Prostate gland (tissue), 2 donors: ENCODE measurements around the gene BTBD3. TPM values are rescaled to one million over a fixed set of nuclear protein-coding genes. Genes with fewer than 3 reads are reported as not detected.

Source experiments
- DNase-seq: peaks from one replicate; pipeline ENCODE4 v3.0.0-alpha.2; 2019; ENCODE audit warnings: low spot score
- H3K27ac ChIP-seq, 2 donors: fragments of 200-600 bp; sonication (generic); 2 replicates each; pipeline ENCODE4 v1.5.1; 2017 to 2019
- H3K27me3 ChIP-seq: fragments of 200-600 bp; sonication (generic); replicated peaks from 2 replicates; pipeline ENCODE4 v1.5.1; 2019; ENCODE audit not compliant: insufficient read depth
- H3K36me3 ChIP-seq, 2 donors: fragments of 200-600 bp; sonication (generic); 1 replicate in 1 of 2; 2 replicates in 1 of 2; pipeline versions ENCODE4 v1.5.1 to v1.8.1; 2017 to 2019
- H3K4me1 ChIP-seq: fragments of 200-600 bp; sonication (generic); replicated peaks from 2 replicates; pipeline ENCODE4 v1.5.1; 2019
- H3K4me3 ChIP-seq, 2 donors: fragments of 200-600 bp; sonication (generic); 2 replicates each; pipeline ENCODE4 v1.5.1; 2017 to 2019
- H3K9me3 ChIP-seq: fragments of 200-600 bp; sonication (generic); 2 replicates; pipeline ENCODE4 v1.5.1; 2017
- POLR2A ChIP-seq: fragments of 450-650 bp; IDR thresholded peaks from one replicate; pipeline ENCODE4 v1.6.1; 2016; ENCODE audit warnings: antibody characterized with exemption, mild to moderate bottlenecking
- POLR2AphosphoS5 ChIP-seq: sonication (generic); formaldehyde crosslinking; IDR thresholded peaks from one replicate; pipeline ENCODE4 v1.6.1; 2017; ENCODE audit warnings: antibody characterized with exemption
- WGBS: methylation state at CpG from one replicate; pipeline ENCODE4 v1.1.5; 2018; 5-methylcytosine and 5-hydroxymethylcytosine counted together
- intact Hi-C: fragments of 100-400 bp; cut with DNase I; formaldehyde crosslinking; loops from one replicate; pipeline ENCODE4 v1.14.2; 2022
- total RNA-seq, 2 donors: library from RNA; depleted of rRNA; stranded (reverse); fragments of >200 nt; gene quantifications; one replicate each; pipeline ENCODE4 v1.1.0, GENCODE V29; 2016
- TF ChIP-seq, protein P1 (sequence below), 4 experiments: fragments of 200-600 bp in 2 of 4; fragments of 450-650 bp in 2 of 4; sonication (generic) in 2 of 4; IDR thresholded peaks; 1 replicate in 3 of 4; 2 replicates in 1 of 4; pipeline ENCODE4 v1.5.1; 2016 to 2019; ENCODE audit warnings: antibody characterized with exemption in 4 of 4, mild to moderate bottlenecking in 2 of 4, moderate library complexity in 2 of 4

Gene BTBD3
- total RNA-seq, 2 donors from 2014 or later, result 36.2 to 84.9 TPM

DNA sequence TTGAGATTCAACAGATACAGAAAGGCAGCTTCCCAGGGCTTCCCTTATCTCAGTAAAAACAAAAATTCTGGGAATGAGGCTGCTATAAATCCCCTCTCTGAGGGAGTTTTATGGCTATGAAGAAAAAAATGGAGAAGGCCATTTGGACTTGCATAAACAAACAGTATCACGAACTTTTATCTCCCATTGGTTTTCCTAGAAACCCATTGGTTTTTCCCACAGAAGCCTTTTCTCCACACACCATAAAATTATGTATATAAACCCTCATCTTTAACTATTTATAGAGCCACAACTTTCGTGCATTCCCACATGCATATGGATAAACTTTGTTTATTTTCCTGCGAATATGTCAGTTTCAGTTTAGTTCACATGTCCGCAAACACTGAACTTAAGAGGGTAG is 36.2 kb upstream of the BTBD3 start:
- Histone ChIP-seq H3K27ac (no peak overlapping the region), H3K36me3 (no peaks in the 10 kb centered on the region), H3K27me3 (no peaks in the 10 kb centered on the region), H3K4me1 (no peaks in the 10 kb centered on the region), H3K4me3 (no peak overlapping the region), H3K9me3 (no peaks in the 10 kb centered on the region)
- intact Hi-C loops, result no loop called here
- DNase-seq, result no peak
- 75% methylated on average over 4 of the region's 4 CpGs for WGBS
- no peak for TF ChIP-seq POLR2A
- no peak for TF ChIP-seq POLR2AphosphoS5

DNA sequence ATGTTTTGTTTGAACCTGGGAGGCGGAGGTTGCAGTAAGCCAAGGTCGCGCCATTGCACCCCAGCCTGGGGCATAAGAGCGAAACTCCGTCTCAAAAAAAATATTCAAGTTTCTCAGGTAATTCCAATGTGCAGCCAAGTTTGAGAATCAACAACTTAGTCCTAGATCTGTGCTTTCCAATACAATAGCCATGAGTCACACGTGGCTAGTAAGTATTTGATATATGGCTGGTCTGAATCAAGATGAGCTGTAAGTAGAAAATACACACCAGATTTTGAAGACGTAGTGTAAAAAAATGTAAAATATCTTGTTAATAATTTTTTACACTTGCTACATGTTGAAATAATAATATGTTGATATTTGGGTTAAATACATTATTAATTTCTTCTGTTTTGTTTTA is 35.0 kb upstream of the BTBD3 start:
- WGBS, result 88% methylated on average over 7 of the region's 7 CpGs
- Histone ChIP-seq H3K4me1 (no peaks in the 10 kb centered on the region), H3K36me3 (no peaks in the 10 kb centered on the region)

DNA sequence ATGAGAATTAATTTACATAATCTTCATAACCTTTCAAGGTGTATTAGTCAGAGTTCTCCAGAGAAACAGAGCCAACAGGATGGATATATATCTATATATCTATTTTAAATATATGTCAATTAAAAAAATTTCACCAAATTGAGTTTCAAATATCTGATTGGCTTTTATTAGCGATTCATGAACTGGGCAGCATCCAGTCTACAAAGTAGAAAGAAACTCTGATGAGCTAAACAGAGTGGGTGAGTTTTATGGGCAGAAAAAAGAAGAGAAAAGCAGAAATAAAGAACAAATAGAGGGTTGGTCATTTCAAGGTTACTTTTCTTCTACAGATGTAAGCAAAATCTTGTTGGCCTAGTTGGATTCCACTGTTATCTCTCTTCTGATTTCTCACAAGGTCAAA is 29.0 kb upstream of the BTBD3 start:
- Histone ChIP-seq H3K36me3 (no peaks in the 10 kb centered on the region), H3K4me1 (no peaks in the 10 kb centered on the region), H3K9me3 (no peaks in the 10 kb centered on the region), H3K27me3 (no peaks in the 10 kb centered on the region), H3K27ac (no peak overlapping the region), H3K4me3 (no peak overlapping the region)
- 35% methylated on average over 1 of the region's 1 CpG for WGBS
- DNase-seq, result no peak
- no peak for TF ChIP-seq POLR2AphosphoS5
- no peak for TF ChIP-seq POLR2A
- intact Hi-C loops, result no loop called here

More for the DNA sequence above, 35.0 kb upstream of the BTBD3 start:
- Histone ChIP-seq H3K27me3 (no peaks in the 10 kb centered on the region), H3K9me3 (no peaks in the 10 kb centered on the region), H3K27ac (no peak overlapping the region), H3K4me3 (no peak overlapping the region)
- TF ChIP-seq, protein P1, sequence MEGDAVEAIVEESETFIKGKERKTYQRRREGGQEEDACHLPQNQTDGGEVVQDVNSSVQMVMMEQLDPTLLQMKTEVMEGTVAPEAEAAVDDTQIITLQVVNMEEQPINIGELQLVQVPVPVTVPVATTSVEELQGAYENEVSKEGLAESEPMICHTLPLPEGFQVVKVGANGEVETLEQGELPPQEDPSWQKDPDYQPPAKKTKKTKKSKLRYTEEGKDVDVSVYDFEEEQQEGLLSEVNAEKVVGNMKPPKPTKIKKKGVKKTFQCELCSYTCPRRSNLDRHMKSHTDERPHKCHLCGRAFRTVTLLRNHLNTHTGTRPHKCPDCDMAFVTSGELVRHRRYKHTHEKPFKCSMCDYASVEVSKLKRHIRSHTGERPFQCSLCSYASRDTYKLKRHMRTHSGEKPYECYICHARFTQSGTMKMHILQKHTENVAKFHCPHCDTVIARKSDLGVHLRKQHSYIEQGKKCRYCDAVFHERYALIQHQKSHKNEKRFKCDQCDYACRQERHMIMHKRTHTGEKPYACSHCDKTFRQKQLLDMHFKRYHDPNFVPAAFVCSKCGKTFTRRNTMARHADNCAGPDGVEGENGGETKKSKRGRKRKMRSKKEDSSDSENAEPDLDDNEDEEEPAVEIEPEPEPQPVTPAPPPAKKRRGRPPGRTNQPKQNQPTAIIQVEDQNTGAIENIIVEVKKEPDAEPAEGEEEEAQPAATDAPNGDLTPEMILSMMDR (IDR thresholded peaks at IDR 0.05), result no peak
- TF ChIP-seq POLR2AphosphoS5, result no peak
- TF ChIP-seq POLR2A, result no peak
- intact Hi-C loops, result no loop called here
- no peak for DNase-seq

DNA sequence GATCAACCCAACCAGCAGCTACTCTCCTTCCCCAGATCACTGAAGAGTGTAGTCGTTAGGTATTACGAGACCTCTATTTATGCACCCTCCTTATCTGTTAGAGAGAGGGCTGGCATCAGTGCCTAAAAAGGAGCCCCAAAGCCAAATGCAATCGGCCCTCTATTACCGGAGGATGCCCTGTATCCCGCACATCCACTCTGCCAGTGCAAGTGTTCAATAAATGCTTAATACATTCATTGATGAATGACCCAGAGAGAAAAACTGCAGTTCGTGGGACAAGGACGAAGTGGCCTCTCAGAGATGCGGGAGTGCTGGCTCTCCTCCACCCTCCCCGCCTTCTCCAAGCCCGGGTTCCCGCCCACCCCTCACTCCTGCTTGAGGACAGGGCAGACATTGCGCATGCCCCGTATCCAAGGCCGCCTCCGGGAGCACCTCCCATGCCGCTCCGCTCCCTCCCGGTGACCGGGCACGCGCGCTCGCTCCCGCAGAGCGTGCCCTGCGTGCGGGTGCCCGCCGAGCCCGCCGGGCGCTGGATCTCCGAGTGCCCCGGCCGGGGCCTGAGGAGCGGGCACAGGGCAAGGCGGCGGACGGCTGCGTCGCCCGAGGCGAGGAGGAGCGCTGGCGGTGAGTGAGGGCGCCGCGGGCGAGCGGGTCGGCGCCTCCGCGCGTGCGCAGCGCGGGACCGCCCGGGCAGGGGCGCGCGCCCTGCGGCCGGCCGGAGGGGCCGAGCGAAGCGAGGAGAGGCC is 27.2 kb upstream of the BTBD3 start:
- intact Hi-C loops, result no loop called here
- H3K36me3 ChIP-seq, result no peaks in the 10 kb centered on the region
- peak; percentile 89 for DNase-seq
- TF ChIP-seq POLR2AphosphoS5 (peak; percentile 42), POLR2A (peak; percentile 84)
- TF ChIP-seq, protein P1 (IDR thresholded peaks at IDR 0.05), result peak in 2 of 4 experiments; percentile 27 to 34
- under 1% methylated on average over 38 of the region's 69 CpGs for WGBS
- H3K9me3 ChIP-seq, result no peaks in the 10 kb centered on the region
- H3K27me3 ChIP-seq, result no peaks in the 10 kb centered on the region
- H3K4me3 ChIP-seq, result peak overlapping the region; percentile 73 to 80
- H3K27ac ChIP-seq, result peak overlapping the region; percentile 86 to 93
- no peaks in the 10 kb centered on the region for H3K4me1 ChIP-seq

DNA sequence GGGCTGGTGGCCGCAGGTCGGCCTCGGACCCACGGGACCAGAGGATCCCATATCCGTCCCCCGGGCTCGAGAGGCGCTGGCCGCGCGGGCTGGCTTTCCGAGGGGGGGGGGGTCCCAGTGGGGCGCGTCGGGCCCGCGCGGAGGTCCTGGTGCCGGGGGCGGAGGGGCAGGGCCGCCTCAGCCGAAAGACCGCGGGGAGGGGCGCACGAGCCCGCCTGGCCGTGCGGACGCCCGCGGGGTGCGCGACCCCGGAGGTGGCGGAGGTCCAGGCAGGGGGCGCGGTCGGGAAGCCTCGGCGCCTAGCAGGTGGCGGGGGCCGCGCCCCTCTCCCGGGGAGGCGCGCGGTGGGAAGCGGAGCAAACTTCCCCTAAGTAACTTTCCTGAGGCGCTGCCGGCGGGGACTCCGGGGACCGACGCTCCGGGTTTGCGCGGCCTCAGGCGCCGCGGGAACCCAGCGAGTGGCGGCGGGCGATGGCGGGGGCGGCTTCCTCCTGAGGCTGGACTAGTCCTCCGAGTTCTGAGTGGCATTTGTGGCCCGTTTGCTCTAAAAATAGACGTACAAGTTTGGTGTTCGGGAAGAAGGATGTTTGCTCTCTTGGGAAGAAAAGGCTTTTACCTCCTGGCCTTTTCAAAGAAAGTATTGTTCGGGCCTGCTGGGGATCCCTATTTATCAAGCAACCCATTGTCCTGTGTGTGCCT is 26.5 kb upstream of the BTBD3 start:
- H3K4me1 ChIP-seq, result no peaks in the 10 kb centered on the region
- under 1% methylated on average over 56 of the region's 72 CpGs for WGBS
- intact Hi-C loops, result no loop called here

More for the DNA sequence above, 26.5 kb upstream of the BTBD3 start:
- no peaks in the 10 kb centered on the region for H3K9me3 ChIP-seq
- peak; percentile 50 for DNase-seq
- H3K4me3 ChIP-seq, result peak overlapping the region; percentile 73 to 80
- no peaks in the 10 kb centered on the region for H3K36me3 ChIP-seq
- H3K27ac ChIP-seq, result peak overlapping the region; percentile 86 to 93
- no peaks in the 10 kb centered on the region for H3K27me3 ChIP-seq
- TF ChIP-seq, protein P1 (IDR thresholded peaks at IDR 0.05), result peak in 1 of 4 experiments; percentile 4
- peak; percentile 11 for TF ChIP-seq POLR2AphosphoS5
- no peak for TF ChIP-seq POLR2A
